SK-N-SH (cell line): ENCODE data around the gene OCA2.

ENCODE experiments used
- CTCF ChIP-seq: fragments of 200-600 bp; sonication (generic); IDR thresholded peaks from 2 replicates; pipeline ENCODE4 v1.6.1; 2017; ENCODE audit warnings: antibody characterized with exemption, mild to moderate bottlenecking, moderate library complexity
- EP300 ChIP-seq, 2 experiments: IDR thresholded peaks; 2 replicates each; pipeline versions ENCODE4 v1.4.0 to v1.6.1; 2012; ENCODE audit warnings: borderline replicate concordance in 1 of 2, low read depth in 1 of 2, low read length in 1 of 2
- EZH2phosphoT487 ChIP-seq: fragments of 200-600 bp; sonication (generic); IDR thresholded peaks from 2 replicates; pipeline ENCODE4 v1.6.1; 2017; ENCODE audit warnings: low read depth, mixed run types, mild to moderate bottlenecking, antibody characterized with exemption, moderate library complexity, borderline replicate concordance
- MAX ChIP-seq: IDR thresholded peaks from 2 replicates; pipeline ENCODE4 v1.4.0; 2012; ENCODE audit warnings: low read depth
- NFIC ChIP-seq: IDR thresholded peaks from 2 replicates; pipeline ENCODE4 v1.4.0; 2012; ENCODE audit warnings: borderline replicate concordance
- RAD21 ChIP-seq: IDR thresholded peaks from 2 replicates; pipeline ENCODE4 v1.6.1; 2012; ENCODE audit warnings: mild to moderate bottlenecking, low read length
- TAF1 ChIP-seq: IDR thresholded peaks from 2 replicates; pipeline ENCODE4 v1.6.1; 2012; ENCODE audit warnings: low read depth, mild to moderate bottlenecking, low read length, moderate library complexity, borderline replicate concordance
- TCF12 ChIP-seq: IDR thresholded peaks from 2 replicates; pipeline ENCODE4 v1.4.0; 2012

GRCh38 chr15:28129231-28129848, 30.2 kb upstream of the OCA2 start:
- TF ChIP-seq CTCF (no peak), NFIC (no peak), EP300 (IDR thresholded peaks at IDR 0.05; ENCODE audit: borderline replicate concordance in 1 of 2, low read depth in 1 of 2, low read length in 1 of 2) (no peak), MAX (no peak), TAF1 (no peak), EZH2phosphoT487 (no peak), TCF12 (no peak), RAD21 (no peak)
